GM18951 (cell line): ENCODE measurements around the gene LRRC8A.

Experiments used
- POLR2A ChIP-seq: IDR thresholded peaks from 4 replicates; pipeline ENCODE4 v1.6.1; 2011; ENCODE audit warnings: mild to moderate bottlenecking; ENCODE audit not compliant: insufficient read length, insufficient read depth; ENCODE audit errors: extremely low read depth
- in situ Hi-C: fragments of 300-500 bp; cut with MboI; formaldehyde crosslinking; loops from one replicate; pipeline ENCODE4 v1.12.0; 2022; ENCODE audit warnings: low sequenced_read_pairs, mixed read lengths, inconsistent platforms; ENCODE audit not compliant: unreplicated experiment

The LRRC8A gene

DNA sequence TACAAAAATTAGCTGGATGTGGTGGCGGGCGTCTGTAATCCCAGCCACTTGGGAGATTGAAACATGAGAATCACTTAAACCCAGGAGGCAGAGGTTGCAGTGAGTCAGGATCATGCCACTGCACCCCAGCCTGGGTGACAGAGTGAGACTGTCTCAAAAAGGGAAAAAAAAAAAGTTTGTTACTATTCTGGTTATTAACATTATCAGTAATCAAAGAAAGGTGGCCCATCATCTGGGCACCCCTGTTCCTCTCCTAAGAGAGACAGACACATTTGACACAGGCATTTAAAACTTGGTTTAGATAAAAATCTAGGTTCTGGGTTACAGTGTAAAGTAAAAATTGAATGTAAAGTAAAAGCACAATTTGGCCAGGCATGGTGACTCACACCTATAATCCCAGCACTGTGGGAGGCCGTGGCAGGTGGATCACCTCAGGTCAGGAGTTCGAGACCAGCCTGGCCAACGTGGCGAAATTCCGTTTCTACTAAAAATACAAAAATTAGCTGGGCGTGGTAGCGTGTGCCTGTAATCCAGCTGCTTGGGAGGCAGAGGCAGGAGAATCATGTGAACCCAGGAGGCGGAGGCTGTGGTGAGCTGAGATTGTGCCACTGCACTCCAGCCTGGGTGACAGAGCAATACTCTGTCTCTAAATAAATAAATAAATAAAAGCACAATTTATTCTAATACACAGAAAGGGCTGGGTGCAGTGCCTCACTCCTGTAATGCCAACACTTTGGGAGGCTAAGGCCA lies 22.1 kb downstream of the LRRC8A start:
- in situ Hi-C loops = no loop called here
- TF ChIP-seq POLR2A = no peak

- no peak for TF ChIP-seq POLR2A
- in situ Hi-C loops = no loop called here
Observed at GRCh38 chr9:128905964-128906363, 24.0 kb downstream of the LRRC8A start.

DNA sequence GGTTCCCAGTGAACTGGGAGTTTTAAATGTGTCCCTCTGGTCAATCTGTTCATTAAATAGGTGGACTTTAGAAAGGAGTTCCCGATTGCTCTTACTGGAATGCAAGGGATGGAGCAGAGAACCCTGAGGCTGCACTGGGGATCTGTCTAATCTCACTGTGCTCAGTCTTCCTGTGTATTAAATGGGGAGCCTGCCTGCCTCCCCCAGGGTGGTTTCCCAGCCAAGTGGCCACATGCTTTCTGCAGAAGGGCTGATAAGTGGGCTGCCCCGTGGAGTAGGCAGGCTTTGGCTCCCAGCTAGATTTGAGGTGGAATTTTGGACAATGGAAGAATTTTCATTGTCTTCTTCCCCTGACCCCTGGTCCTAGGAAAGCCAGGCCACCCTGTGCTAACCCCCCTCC lies 24.8 kb downstream of the LRRC8A start:
- in situ Hi-C loops = no loop called here
- TF ChIP-seq POLR2A = no peak

- no peak for TF ChIP-seq POLR2A
- in situ Hi-C loops = no loop called here
Observed at GRCh38 chr9:128908372-128908771, 26.4 kb downstream of the LRRC8A start.

- TF ChIP-seq POLR2A = no peak
- in situ Hi-C loops = no loop called here
Observed at GRCh38 chr9:128909859-128910258, 27.9 kb downstream of the LRRC8A start.

GRCh38 chr9:128910906-128911305 lies 29.0 kb downstream of the LRRC8A start:
- in situ Hi-C loops = no loop called here
- TF ChIP-seq POLR2A = no peak

GRCh38 chr9:128911529-128912035 lies 29.6 kb downstream of the LRRC8A start:
- no peak for TF ChIP-seq POLR2A
- in situ Hi-C loops = no loop called here

- in situ Hi-C loops = no loop called here
- TF ChIP-seq POLR2A = no peak
Observed at GRCh38 chr9:128912270-128912853, 30.4 kb downstream of the LRRC8A start.

DNA sequence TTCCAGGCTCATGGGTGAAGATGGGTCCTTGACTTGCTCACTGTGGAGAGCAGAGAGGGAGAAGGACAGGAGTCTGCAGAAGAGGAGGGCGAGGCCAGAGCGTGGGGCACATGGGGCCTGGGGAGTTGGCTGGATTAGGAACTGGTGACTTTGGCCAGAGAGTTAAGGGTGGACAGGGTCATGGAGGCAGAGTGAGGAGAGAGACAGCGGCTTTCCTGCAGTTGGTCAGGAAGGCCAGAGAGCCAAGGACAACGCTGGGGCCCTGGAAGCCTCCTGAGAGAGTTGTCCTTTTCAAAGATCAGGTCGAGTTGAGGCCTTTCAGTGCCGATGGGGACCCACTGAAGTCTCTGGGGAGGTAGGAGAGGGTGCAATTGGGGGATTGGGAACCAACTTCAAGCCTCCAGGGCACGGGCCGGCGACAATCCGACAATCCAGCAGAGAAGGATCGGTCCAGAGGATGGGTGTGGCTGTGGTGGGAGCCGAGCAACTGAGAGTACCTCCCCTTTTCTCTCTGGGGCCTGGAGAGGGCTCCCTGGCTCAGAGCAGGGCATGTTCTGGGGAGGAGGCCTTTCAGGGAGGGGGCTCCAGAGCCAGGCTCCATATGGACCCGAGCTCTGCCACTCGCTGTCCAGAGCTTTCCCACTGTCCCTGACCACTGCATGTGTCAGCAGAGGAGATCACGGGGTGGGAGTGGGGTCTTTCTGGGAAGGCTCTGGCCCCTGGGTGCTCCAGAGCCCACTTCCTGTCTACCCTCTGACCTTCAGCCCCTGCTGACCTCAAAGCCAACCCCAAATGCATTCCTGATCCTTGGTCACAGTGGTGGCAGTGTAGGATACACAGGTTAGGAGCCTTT lies 31.3 kb downstream of the LRRC8A start:
- no peak for TF ChIP-seq POLR2A
- in situ Hi-C loops = no loop called here

- in situ Hi-C loops = no loop called here
- no peak for TF ChIP-seq POLR2A
Observed at GRCh38 chr9:128913995-128914772, 32.3 kb downstream of the LRRC8A start.

DNA sequence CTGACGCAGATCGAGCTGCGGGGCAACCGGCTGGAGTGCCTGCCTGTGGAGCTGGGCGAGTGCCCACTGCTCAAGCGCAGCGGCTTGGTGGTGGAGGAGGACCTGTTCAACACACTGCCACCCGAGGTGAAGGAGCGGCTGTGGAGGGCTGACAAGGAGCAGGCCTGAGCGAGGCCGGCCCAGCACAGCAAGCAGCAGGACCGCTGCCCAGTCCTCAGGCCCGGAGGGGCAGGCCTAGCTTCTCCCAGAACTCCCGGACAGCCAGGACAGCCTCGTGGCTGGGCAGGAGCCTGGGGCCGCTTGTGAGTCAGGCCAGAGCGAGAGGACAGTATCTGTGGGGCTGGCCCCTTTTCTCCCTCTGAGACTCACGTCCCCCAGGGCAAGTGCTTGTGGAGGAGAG lies 34.3 kb downstream of the LRRC8A start:
- in situ Hi-C loops = no loop called here
- TF ChIP-seq POLR2A = no peak

GRCh38 chr9:128916745-128917144 lies 34.8 kb downstream of the LRRC8A start:
- in situ Hi-C loops = no loop called here

More at GRCh38 chr9:128916745-128917144, 34.8 kb downstream of the LRRC8A start:
- TF ChIP-seq POLR2A = no peak
